GM21528 (cell line): ENCODE measurements around the gene TTC13.
"Not testable (repeated sequence)": the region's sequence is repeated elsewhere in the genome, so short reads cannot be mapped to it uniquely, and the experiment has no call there.

Experiments used
- ATAC-seq: cut with Tn5 transposase; IDR thresholded peaks from one replicate; pipeline ENCODE4 v1.9.1; 2021; ENCODE audit warnings: mild to moderate bottlenecking, moderate library complexity; ENCODE audit not compliant: unreplicated experiment, low FRiP score

The TTC13 gene

GRCh38 chr1:230978491-230979388, at the start of gene TTC13, which contains the start of gene ARV1:
TSS of gene TTC13 (minus strand) at chr1:230978861. CDS start at chr1:230978830, 31 bp downstream.
TSS of gene ARV1 (plus strand) at chr1:230979094. CDS start at chr1:230979106, 12 bp downstream.
- ATAC-seq: peak; percentile 92

- no peak for ATAC-seq
These were observed 49.3 kb upstream of the TTC13 start for GRCh38 chr1:231027971-231028370.

GRCh38 chr1:231027136-231027925, 48.7 kb upstream of the TTC13 start:
- ATAC-seq: no peak

GRCh38 chr1:231026576-231026975, 47.9 kb upstream of the TTC13 start:
- no peak for ATAC-seq

- ATAC-seq: no peak
These were observed 44.5 kb upstream of the TTC13 start for GRCh38 chr1:231023150-231023549.

GRCh38 chr1:231022543-231022942, 43.9 kb upstream of the TTC13 start:
- ATAC-seq: not testable (repeated sequence)

- no peak for ATAC-seq
These were observed 42.9 kb upstream of the TTC13 start for GRCh38 chr1:231021540-231022031.

GRCh38 chr1:231020816-231021215, 42.2 kb upstream of the TTC13 start:
- no peak for ATAC-seq

- no peak for ATAC-seq
These were observed 41.5 kb upstream of the TTC13 start for GRCh38 chr1:231020139-231020601.

- no peak for ATAC-seq
These were observed 41.0 kb upstream of the TTC13 start for GRCh38 chr1:231019711-231020110.

GRCh38 chr1:231016966-231017365, 38.3 kb upstream of the TTC13 start:
- ATAC-seq: no peak

- ATAC-seq: no peak
These were observed 37.6 kb upstream of the TTC13 start for GRCh38 chr1:231016234-231016633.

- no peak for ATAC-seq
These were observed 34.8 kb upstream of the TTC13 start for GRCh38 chr1:231013391-231014015.

GRCh38 chr1:231011963-231012362, 33.3 kb upstream of the TTC13 start:
- no peak for ATAC-seq

GRCh38 chr1:231011360-231011759, 32.7 kb upstream of the TTC13 start:
- ATAC-seq: no peak

GRCh38 chr1:231007535-231007934, 28.9 kb upstream of the TTC13 start:
- ATAC-seq: not testable (repeated sequence)

- no peak for ATAC-seq
These were observed 23.2 kb upstream of the TTC13 start for GRCh38 chr1:231001892-231002291.

- no peak for ATAC-seq
These were observed 22.0 kb upstream of the TTC13 start for GRCh38 chr1:231000639-231001038.

- no peak for ATAC-seq
These were observed 21.5 kb upstream of the TTC13 start for GRCh38 chr1:231000201-231000600.

- ATAC-seq: no peak
These were observed 16.2 kb upstream of the TTC13 start for GRCh38 chr1:230994860-230995259.
